Mucosa of rectum (tissue), 2 donors: ENCODE results near the gene MAP4K4.

Source experiments
- H3K27ac ChIP-seq, 2 donors: one replicate each; pipeline ENCODE4 v1.7.0; 2013; ENCODE audit warnings: inconsistent platforms in 2 of 2, low read depth in 2 of 2, low read length in 2 of 2
- H3K27me3 ChIP-seq, 2 donors: one replicate each; pipeline ENCODE4 v1.7.0; 2013; ENCODE audit warnings: low read length in 2 of 2; ENCODE audit not compliant: control insufficient read depth in 2 of 2, insufficient read depth in 2 of 2
- H3K36me3 ChIP-seq, 2 donors: one replicate each; pipeline ENCODE4 v1.7.0; 2013; ENCODE audit warnings: low read length in 2 of 2; ENCODE audit not compliant: control insufficient read depth in 2 of 2, insufficient read depth in 2 of 2
- H3K4me1 ChIP-seq, 2 donors: one replicate each; pipeline ENCODE4 v1.7.0; 2013; ENCODE audit warnings: low read length in 2 of 2, mild to moderate bottlenecking in 1 of 2; ENCODE audit not compliant: control insufficient read depth in 2 of 2, insufficient read depth in 2 of 2
- H3K4me3 ChIP-seq, 2 donors: one replicate each; pipeline ENCODE4 v1.7.0; 2013; ENCODE audit warnings: low read length in 2 of 2
- H3K9ac ChIP-seq, 2 donors: one replicate each; pipeline ENCODE4 v1.7.0; 2013; ENCODE audit warnings: low read length in 2 of 2, low read depth in 1 of 2, mild to moderate bottlenecking in 1 of 2
- H3K9me3 ChIP-seq, 2 donors: one replicate each; pipeline ENCODE4 v1.7.0; 2013; ENCODE audit warnings: low read length in 2 of 2; ENCODE audit not compliant: control insufficient read depth in 2 of 2
- donor health status: healthy.
- donor health status: Normal muscosa, but diverticular disease.

MAP4K4 gene

DNA sequence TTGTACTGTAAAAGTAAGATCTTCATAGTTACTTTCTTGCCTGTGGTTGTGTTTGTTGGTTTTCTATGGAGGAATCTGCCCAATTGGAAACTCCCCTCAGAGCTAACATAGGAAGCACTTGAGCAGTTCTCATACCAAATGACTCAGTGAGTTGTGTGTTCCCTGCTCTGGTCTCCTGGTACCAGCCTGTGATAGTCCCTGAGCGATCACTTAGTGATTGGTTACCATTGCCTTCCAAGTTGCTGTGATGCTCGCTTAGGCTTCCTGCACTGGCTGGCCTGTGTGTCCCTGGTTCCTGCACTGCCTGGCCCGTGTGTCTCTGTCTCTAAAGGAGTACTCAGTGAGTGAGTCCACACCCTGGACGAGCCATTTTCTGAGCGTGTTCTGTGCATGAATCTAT lies 133.0 kb downstream of the MAP4K4 start:
- H3K27ac ChIP-seq = no peak overlapping the region
- H3K4me1 ChIP-seq = peaks cover 0 to 5% of the 10 kb centered on the region in 2 donors
- peaks cover 3 to 20% of the 10 kb centered on the region in 2 donors for H3K36me3 ChIP-seq
- H3K27me3 ChIP-seq = no peaks in the 10 kb centered on the region
- H3K4me3 ChIP-seq = no peak overlapping the region
- H3K9me3 ChIP-seq = no peaks in the 10 kb centered on the region
- H3K9ac ChIP-seq = no peak overlapping the region

DNA sequence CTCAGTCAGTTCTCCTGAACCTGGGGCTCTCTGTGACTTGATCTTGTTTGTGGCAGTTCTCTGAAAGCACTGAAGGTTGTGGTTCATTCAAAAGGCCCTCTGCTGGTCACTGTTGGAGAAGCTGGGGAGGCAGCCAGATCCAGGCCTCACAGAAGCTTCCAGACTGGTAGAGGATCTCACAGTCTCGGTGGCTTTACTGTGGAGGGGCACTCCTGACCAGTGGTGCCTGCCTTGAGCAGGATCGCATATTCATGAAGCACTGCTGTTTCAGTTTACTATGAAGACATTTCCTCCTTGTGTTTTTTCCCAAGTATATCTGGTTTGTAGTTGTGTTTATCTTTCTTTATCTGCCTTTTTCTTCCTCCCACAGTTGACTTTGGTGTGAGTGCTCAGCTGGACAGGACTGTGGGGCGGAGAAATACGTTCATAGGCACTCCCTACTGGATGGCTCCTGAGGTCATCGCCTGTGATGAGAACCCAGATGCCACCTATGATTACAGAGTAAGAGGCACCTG lies 133.9 kb downstream of the MAP4K4 start:
- Histone ChIP-seq H3K36me3 (peaks cover 6 to 20% of the 10 kb centered on the region in 2 donors), H3K27me3 (no peaks in the 10 kb centered on the region), H3K9ac (no peak overlapping the region), H3K4me3 (no peak overlapping the region), H3K9me3 (no peaks in the 10 kb centered on the region), H3K27ac (peak overlapping the region; percentile 4 to 59), H3K4me1 (peaks cover 0 to 5% of the 10 kb centered on the region in 2 donors)

DNA sequence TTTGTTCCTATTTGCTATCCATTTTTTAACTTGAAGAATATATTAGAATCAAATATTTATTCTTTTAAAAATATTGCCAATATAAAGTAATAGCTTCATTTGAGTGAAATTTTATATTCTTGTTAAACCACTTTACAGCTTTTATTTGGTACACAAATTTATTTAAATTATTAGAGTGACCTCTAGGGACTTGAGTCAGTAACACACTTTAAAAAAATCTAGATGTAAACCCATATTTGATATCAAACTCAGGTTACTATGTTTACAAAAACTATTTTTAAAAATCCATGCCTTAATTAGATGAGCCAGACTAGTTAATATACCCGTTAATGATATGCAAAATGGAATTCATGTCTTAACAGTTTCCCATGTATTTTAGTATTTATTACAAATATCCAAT lies 134.6 kb downstream of the MAP4K4 start:
- Histone ChIP-seq H3K4me1 (peaks cover 0 to 5% of the 10 kb centered on the region in 2 donors), H3K27ac (no peak overlapping the region), H3K9me3 (no peaks in the 10 kb centered on the region), H3K4me3 (no peak overlapping the region), H3K27me3 (no peaks in the 10 kb centered on the region), H3K36me3 (peaks cover 6 to 16% of the 10 kb centered on the region in 2 donors), H3K9ac (no peak overlapping the region)

DNA sequence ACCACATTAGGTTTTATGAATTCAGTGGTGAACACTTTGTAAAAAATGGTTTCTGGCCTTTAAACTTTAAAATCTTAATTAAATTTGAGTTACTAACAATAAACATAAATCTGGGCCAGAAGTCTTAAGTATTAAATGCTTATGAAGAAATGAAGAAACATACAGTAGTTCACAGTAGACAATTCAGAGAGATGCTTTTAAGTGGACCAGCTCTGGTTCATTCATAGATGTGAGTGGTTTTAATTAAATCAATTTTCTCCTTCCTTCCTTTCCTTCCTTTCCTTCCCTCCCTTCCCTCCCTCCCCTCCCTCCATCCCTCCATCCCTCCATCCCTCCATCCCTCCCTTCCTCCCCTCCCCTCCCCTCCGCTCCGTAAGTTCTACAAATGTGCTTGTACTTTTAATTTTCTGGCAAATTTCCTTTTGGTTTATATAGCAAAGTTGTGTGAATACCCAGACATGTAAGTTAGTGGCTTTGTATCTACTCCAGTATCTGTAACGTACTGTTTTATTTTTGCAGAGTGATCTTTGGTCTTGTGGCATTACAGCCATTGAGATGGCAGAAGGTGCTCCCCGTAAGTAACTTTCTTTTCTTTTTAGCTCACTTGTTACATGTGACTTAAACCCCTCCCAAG lies 136.5 kb downstream of the MAP4K4 start:
- H3K27ac ChIP-seq = no peak overlapping the region
- no peak overlapping the region for H3K9ac ChIP-seq
- H3K36me3 ChIP-seq = peaks cover 6 to 12% of the 10 kb centered on the region in 2 donors
- no peak overlapping the region for H3K4me3 ChIP-seq
- H3K27me3 ChIP-seq = no peaks in the 10 kb centered on the region
- no peaks in the 10 kb centered on the region for H3K9me3 ChIP-seq
- peaks cover 0 to 5% of the 10 kb centered on the region in 2 donors for H3K4me1 ChIP-seq

DNA sequence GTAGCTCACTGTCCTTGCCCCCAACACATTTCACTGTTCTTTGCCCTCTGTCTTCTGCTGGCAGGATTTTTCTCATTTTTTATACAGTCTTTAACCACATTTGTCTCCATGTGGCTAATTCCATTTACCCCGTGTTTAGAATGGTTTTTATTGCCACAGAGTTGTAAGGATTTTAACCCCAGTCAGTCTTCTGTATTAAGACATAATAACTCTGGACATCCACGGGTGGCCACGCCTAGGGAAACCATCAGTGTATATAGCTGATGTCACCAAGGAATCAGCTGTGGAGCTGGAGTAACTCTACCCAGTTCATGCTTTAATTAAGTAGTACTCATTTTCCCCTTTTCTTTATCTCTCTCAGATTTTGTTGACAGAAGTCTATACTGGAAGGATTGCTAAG lies 139.8 kb downstream of the MAP4K4 start:
- Histone ChIP-seq H3K36me3 (peaks cover 20 to 21% of the 10 kb centered on the region in 2 donors), H3K9ac (no peak overlapping the region), H3K9me3 (no peaks in the 10 kb centered on the region), H3K27ac (no peak overlapping the region), H3K4me1 (no peaks in the 10 kb centered on the region), H3K4me3 (no peak overlapping the region), H3K27me3 (no peaks in the 10 kb centered on the region)

DNA sequence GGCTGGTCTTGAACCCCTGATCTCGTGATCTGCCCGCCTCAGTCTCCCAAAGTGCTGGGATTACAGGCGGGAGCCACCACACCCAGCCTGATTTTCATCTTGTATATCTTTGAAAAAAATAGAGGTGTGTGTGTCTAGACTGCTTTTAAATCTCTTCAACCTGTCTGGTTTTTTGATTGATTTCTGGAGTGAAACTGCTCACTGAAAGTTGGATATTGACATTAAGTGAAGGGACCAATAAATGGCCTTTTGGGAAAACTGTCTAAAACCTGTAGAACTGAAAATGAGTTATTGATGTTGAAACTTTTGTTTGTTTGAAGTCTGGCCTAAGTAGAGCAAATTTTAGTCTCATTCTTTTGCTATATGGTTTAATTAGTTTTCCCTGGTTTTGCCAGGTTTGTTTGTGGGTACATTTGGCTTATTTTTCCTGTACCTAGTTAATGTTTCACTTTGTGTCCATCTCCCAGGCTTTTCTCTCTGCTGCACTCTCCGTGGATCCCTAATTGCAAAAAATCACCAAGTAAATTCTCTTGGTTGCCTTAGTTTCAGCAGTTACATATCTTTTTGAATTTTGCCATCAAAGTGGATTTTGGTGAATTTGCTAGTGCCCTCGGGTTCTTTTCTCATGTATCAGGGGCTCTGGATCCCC lies 144.3 kb downstream of the MAP4K4 start:
- Histone ChIP-seq H3K4me1 (no peaks in the 10 kb centered on the region), H3K4me3 (no peak overlapping the region), H3K9ac (no peak overlapping the region), H3K9me3 (no peaks in the 10 kb centered on the region), H3K27ac (no peak overlapping the region), H3K36me3 (peaks cover 23 to 41% of the 10 kb centered on the region in 2 donors), H3K27me3 (no peaks in the 10 kb centered on the region)

DNA sequence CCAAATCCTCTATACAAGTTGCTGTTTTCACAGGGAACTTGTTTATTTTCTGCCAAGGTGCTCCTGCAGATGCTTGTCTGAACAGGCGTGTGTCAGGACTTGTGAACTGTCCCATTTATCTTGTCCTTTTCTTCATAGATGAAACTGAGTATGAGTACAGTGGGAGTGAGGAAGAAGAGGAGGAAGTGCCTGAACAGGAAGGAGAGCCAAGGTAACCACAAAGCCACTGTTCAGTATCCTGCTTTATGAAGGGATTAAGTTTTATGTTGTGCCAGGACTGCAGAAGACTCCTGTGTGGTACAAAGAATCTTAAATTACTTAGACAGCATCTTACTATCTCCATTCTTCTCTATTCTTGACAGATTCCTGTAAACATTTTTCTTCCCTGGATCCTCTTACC lies 145.0 kb downstream of the MAP4K4 start:
- no peaks in the 10 kb centered on the region for H3K4me1 ChIP-seq
- H3K9me3 ChIP-seq = no peaks in the 10 kb centered on the region
- H3K27me3 ChIP-seq = no peaks in the 10 kb centered on the region
- H3K36me3 ChIP-seq = peaks cover 23 to 41% of the 10 kb centered on the region in 2 donors
- no peak overlapping the region for H3K9ac ChIP-seq
- H3K4me3 ChIP-seq = no peak overlapping the region
- no peak overlapping the region for H3K27ac ChIP-seq

DNA sequence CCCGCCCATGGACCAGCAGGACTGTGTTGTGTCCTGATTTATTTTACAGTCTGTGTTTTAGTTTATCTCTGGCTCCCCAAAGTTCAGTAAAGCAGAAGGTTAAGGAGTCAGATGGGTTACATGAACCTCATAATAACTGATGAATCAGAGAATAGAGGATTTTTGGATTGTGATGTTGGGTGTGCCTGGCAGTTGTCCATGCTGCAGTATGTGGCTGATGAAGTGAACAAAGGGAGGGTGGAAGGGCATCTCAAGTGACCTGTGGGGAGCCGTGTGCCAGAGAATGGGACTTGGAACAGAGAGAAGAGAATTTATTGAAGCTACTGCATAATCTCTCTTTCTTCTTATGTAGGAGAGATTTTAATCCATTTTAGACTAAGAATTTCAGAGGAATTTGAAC lies 145.5 kb downstream of the MAP4K4 start:
- H3K4me1 ChIP-seq = no peaks in the 10 kb centered on the region
- H3K9me3 ChIP-seq = no peaks in the 10 kb centered on the region
- no peaks in the 10 kb centered on the region for H3K27me3 ChIP-seq
- peaks cover 23 to 41% of the 10 kb centered on the region in 2 donors for H3K36me3 ChIP-seq
- no peak overlapping the region for H3K9ac ChIP-seq
- H3K4me3 ChIP-seq = no peak overlapping the region
- H3K27ac ChIP-seq = no peak overlapping the region

DNA sequence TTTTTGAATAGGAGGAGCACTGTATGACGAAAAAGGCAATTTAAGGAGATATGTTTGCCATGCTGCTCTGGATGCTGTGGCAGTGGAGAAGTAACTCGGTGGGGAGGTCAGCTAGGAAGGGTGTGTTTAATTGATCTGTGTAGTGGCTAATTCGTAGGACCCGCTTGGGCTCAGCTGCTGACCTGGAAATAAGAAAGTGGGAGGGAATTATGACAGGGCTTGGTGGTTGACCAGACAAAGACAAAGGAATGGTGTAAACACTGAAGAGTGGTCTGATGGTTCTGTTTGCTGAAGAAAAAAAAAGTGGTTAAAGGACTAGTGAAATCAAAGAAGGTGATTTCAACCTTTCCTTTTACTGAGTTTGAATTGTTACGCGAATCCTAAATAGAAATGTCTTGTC lies 146.0 kb downstream of the MAP4K4 start:
- Histone ChIP-seq H3K4me1 (no peaks in the 10 kb centered on the region), H3K9ac (no peak overlapping the region), H3K4me3 (no peak overlapping the region), H3K27me3 (no peaks in the 10 kb centered on the region), H3K9me3 (no peaks in the 10 kb centered on the region), H3K27ac (no peak overlapping the region), H3K36me3 (peaks cover 23 to 41% of the 10 kb centered on the region in 2 donors)

DNA sequence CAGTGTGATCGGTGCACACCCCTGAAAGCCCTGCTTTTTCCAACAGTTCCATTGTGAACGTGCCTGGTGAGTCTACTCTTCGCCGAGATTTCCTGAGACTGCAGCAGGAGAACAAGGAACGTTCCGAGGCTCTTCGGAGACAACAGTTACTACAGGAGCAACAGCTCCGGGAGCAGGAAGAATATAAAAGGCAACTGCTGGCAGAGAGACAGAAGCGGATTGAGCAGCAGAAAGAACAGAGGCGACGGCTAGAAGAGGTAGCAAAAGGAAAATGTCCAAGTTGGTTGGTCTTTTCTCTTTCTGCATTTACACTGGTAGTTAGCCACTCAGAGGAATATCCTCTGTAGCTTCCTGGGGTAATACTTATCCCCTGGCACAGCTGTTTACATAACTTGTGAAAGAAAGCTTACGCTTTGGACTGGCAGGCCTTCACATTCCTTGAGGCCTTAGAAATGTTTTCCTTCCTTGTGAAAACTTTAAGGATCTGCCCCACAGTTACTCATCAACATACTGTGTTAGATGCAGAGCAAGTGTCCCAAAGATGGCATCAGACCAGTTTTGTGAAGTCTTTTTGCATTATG lies 146.6 kb downstream of the MAP4K4 start:
- H3K27me3 ChIP-seq = no peaks in the 10 kb centered on the region
- H3K27ac ChIP-seq = no peak overlapping the region
- no peak overlapping the region for H3K4me3 ChIP-seq
- no peaks in the 10 kb centered on the region for H3K4me1 ChIP-seq
- H3K9ac ChIP-seq = no peak overlapping the region
- H3K36me3 ChIP-seq = peaks cover 21 to 41% of the 10 kb centered on the region in 2 donors
- H3K9me3 ChIP-seq = no peaks in the 10 kb centered on the region
